Keratinocyte (primary cell): ENCODE data around the gene NDUFB6.

Experiments
- EZH2 ChIP-seq: IDR thresholded peaks from one replicate; pipeline ENCODE4 v1.6.1; 2012; ENCODE audit warnings: inconsistent platforms, mild to moderate bottlenecking, low read length, moderate library complexity
- TF ChIP-seq, protein P1 (sequence below), 3 experiments: IDR thresholded peaks in 1 of 3; conservative IDR thresholded peaks in 1 of 3; optimal IDR thresholded peaks in 1 of 3; 2 replicates in 2 of 3; 3 replicates in 1 of 3; pipeline versions ENCODE3 to v1.5.1; 2011; ENCODE audit warnings: low read length in 3 of 3, mild to moderate bottlenecking in 3 of 3, moderate library complexity in 2 of 3, control low read depth in 1 of 3, inconsistent platforms in 1 of 3; ENCODE audit not compliant: insufficient read depth in 2 of 3; ENCODE audit errors: extremely low read depth in 1 of 3

DNA sequence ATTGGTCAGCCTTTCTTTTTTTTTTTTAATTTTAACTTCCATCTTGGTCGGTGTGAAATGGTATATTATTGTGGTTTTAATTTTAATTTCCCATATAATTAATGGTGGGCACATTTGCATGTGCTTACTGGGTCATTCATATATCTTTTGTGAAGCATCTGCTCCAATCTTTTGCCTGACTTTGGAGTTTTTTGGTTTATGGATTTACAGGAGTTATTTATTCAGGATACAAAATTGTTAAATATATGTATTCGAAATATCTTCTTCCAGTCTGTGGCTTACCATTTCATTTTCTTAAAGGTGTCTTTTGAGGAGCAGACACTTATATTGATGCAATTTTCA lies 46.3 kb downstream of the NDUFB6 start:
- no peak for TF ChIP-seq EZH2
- TF ChIP-seq, protein P1, sequence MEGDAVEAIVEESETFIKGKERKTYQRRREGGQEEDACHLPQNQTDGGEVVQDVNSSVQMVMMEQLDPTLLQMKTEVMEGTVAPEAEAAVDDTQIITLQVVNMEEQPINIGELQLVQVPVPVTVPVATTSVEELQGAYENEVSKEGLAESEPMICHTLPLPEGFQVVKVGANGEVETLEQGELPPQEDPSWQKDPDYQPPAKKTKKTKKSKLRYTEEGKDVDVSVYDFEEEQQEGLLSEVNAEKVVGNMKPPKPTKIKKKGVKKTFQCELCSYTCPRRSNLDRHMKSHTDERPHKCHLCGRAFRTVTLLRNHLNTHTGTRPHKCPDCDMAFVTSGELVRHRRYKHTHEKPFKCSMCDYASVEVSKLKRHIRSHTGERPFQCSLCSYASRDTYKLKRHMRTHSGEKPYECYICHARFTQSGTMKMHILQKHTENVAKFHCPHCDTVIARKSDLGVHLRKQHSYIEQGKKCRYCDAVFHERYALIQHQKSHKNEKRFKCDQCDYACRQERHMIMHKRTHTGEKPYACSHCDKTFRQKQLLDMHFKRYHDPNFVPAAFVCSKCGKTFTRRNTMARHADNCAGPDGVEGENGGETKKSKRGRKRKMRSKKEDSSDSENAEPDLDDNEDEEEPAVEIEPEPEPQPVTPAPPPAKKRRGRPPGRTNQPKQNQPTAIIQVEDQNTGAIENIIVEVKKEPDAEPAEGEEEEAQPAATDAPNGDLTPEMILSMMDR (optimal IDR thresholded peaks at IDR 0.05 in 1 of 3, IDR thresholded peaks at IDR 0.05 in 1 of 3, conservative IDR thresholded peaks at IDR 0.05 in 1 of 3; ENCODE audit: extremely low read depth in 1 of 3, insufficient read depth in 2 of 3, low read length in 3 of 3), result no peak
